H1 (cell line): Measurements from ENCODE around the gene DNM1L. TPM values are rescaled to one million over a fixed set of nuclear protein-coding genes. Genes with fewer than 3 reads are reported as not detected.
"Not testable (repeated sequence)": the region's sequence is repeated elsewhere in the genome, so short reads cannot be mapped to it uniquely, and the experiment has no call there.

ENCODE experiments used
- CTCF ChIA-PET: fragments of 300-600 bp; sonication (Branson Sonifier 250); formaldehyde crosslinking; loops from one replicate; lab custom pipeline; 2021; ENCODE audit not compliant: partially characterized antibody; lab: Charles Lee
- POLR2A ChIA-PET: fragments of 300-600 bp; sonication (Branson Sonifier 250); formaldehyde crosslinking; loops from one replicate; lab custom pipeline; 2021; ENCODE audit warnings: inconsistent platforms; ENCODE audit not compliant: partially characterized antibody; lab: Charles Lee
- DNase-seq, 2 experiments: peaks; one replicate each; pipeline versions ENCODE4 v3.0.0 to v3.0.0-alpha.2; 2010 to 2022; ENCODE audit warnings: low spot score in 2 of 2, low read depth in 1 of 2, mixed read lengths in 1 of 2
- FAIRE-seq: peaks from 2 replicates; lab custom pipeline; 2011; peaks lifted over from hg19 to GRCh38; lab: Jason Lieb, UNC
- H2AFZ ChIP-seq: 2 replicates; pipeline ENCODE4 v1.8.1; 2012; ENCODE audit warnings: low read length, inconsistent platforms
- H2AK5ac ChIP-seq: 2 replicates; pipeline ENCODE4 v1.6.1; 2013; ENCODE audit warnings: low read depth, low read length
- H2BK120ac ChIP-seq: replicated peaks from 2 replicates; pipeline ENCODE3; 2013; ENCODE audit warnings: low read depth, low read length, inconsistent platforms
- H2BK12ac ChIP-seq: 2 replicates; pipeline ENCODE4 v1.6.1; 2013; ENCODE audit warnings: low read depth, low read length
- H2BK15ac ChIP-seq: 2 replicates; pipeline ENCODE4 v1.6.1; 2013; ENCODE audit warnings: low read length
- H2BK20ac ChIP-seq: 2 replicates; pipeline ENCODE4 v1.6.1; 2013; ENCODE audit warnings: low read length
- H2BK5ac ChIP-seq: 2 replicates; pipeline ENCODE4 v1.6.1; 2013; ENCODE audit warnings: low read depth, low read length
- H3K14ac ChIP-seq: 2 replicates; pipeline ENCODE4 v1.6.1; 2013; ENCODE audit warnings: inconsistent platforms; ENCODE audit not compliant: insufficient read length
- H3K18ac ChIP-seq: 2 replicates; pipeline ENCODE4 v1.6.1; 2013; ENCODE audit warnings: low read length; ENCODE audit errors: extremely low read depth
- H3K23ac ChIP-seq: 2 replicates; pipeline ENCODE4 v1.6.1; 2013; ENCODE audit warnings: inconsistent platforms; ENCODE audit not compliant: insufficient read length
- H3K23me2 ChIP-seq: 2 replicates; pipeline ENCODE4 v1.6.1; 2013; ENCODE audit warnings: low read depth, low read length
- H3K27ac ChIP-seq: 2 replicates; pipeline ENCODE4 v1.6.1; 2011; ENCODE audit warnings: low read depth, low read length, inconsistent platforms
- H3K27me3 ChIP-seq, 4 experiments: replicated peaks in 1 of 4; 1 replicate in 1 of 4; 2 replicates in 3 of 4; pipeline versions ENCODE4 v1.6.1 to v1.8.1; 2011 to 2013; ENCODE audit warnings: low read length in 3 of 4, mild to moderate bottlenecking in 3 of 4, inconsistent platforms in 2 of 4, mixed read lengths in 2 of 4, moderate library complexity in 1 of 4; ENCODE audit not compliant: control insufficient read depth in 3 of 4, insufficient read depth in 3 of 4; ENCODE audit errors: extremely low read depth in 1 of 4
- H3K36me3 ChIP-seq, 4 experiments: 2 replicates each; pipeline versions ENCODE4 v1.6.1 to v1.8.1; 2011 to 2013; ENCODE audit warnings: mild to moderate bottlenecking in 4 of 4, low read length in 3 of 4, moderate library complexity in 2 of 4, control low read depth in 1 of 4, inconsistent platforms in 1 of 4; ENCODE audit not compliant: insufficient read depth in 4 of 4, control insufficient read depth in 2 of 4
- H3K4ac ChIP-seq: replicated peaks from 2 replicates; pipeline ENCODE3; 2013; ENCODE audit warnings: low read length, low read depth, mixed read lengths, inconsistent platforms; ENCODE audit not compliant: insufficient read length
- H3K4me1 ChIP-seq, 4 experiments: replicated peaks in 1 of 4; 1 replicate in 1 of 4; 2 replicates in 3 of 4; pipeline versions ENCODE4 v1.6.1 to v1.8.1; 2011 to 2013; ENCODE audit warnings: low read length in 3 of 4, inconsistent platforms in 2 of 4, mixed read lengths in 1 of 4; ENCODE audit not compliant: insufficient read depth in 4 of 4, control insufficient read depth in 3 of 4
- H3K4me2 ChIP-seq, 2 experiments: 2 replicates each; pipeline versions ENCODE4 v1.6.1 to v1.8.1; 2011 to 2013; ENCODE audit warnings: low read depth in 2 of 2, low read length in 2 of 2, control low read depth in 1 of 2, inconsistent platforms in 1 of 2, mild to moderate bottlenecking in 1 of 2; ENCODE audit not compliant: insufficient read depth in 1 of 2
- H3K4me3 ChIP-seq, 4 experiments: fragments of 200-600, 300-600 bp in 1 of 4; sonication (generic), shearing (Covaris generic), sonication (Bioruptor Twin) in 1 of 4; 2 replicates each; pipeline versions ENCODE4 v1.5.1 to v1.8.1; 2011 to 2016; ENCODE audit warnings: low read length in 4 of 4, low read depth in 3 of 4, control low read depth in 2 of 4, inconsistent platforms in 2 of 4, mild to moderate bottlenecking in 2 of 4, mixed read lengths in 1 of 4, moderate library complexity in 1 of 4; ENCODE audit not compliant: insufficient read depth in 2 of 4; ENCODE audit errors: extremely low read depth in 1 of 4
- H3K56ac ChIP-seq: replicated peaks from 2 replicates; pipeline ENCODE3; 2013; ENCODE audit warnings: low read depth, mild to moderate bottlenecking, mixed read lengths, low read length, inconsistent platforms; ENCODE audit not compliant: insufficient read length
- H3K79me1 ChIP-seq: 2 replicates; pipeline ENCODE4 v1.6.1; 2013; ENCODE audit warnings: low read depth, low read length, control low read depth
- H3K79me2 ChIP-seq, 2 experiments: 2 replicates each; pipeline versions ENCODE4 v1.6.1 to v1.8.1; 2012 to 2013; ENCODE audit warnings: low read length in 2 of 2, mild to moderate bottlenecking in 2 of 2, inconsistent platforms in 1 of 2; ENCODE audit not compliant: insufficient read depth in 2 of 2, control insufficient read depth in 1 of 2
- H3K9ac ChIP-seq, 4 experiments: replicated peaks in 1 of 4; 1 replicate in 1 of 4; 2 replicates in 3 of 4; pipeline versions ENCODE4 v1.6.1 to v1.8.1; 2011 to 2013; ENCODE audit warnings: low read depth in 3 of 4, low read length in 3 of 4, control low read depth in 2 of 4, mild to moderate bottlenecking in 2 of 4, moderate library complexity in 2 of 4, inconsistent platforms in 1 of 4; ENCODE audit errors: extremely low read depth in 1 of 4
- H3K9me3 ChIP-seq, 2 experiments: 2 replicates each; pipeline versions ENCODE4 v1.6.1 to v1.8.1; 2012 to 2013; ENCODE audit warnings: mild to moderate bottlenecking in 2 of 2, moderate library complexity in 2 of 2, control low read depth in 1 of 2, inconsistent platforms in 1 of 2, low read depth in 1 of 2, low read length in 1 of 2, mixed read lengths in 1 of 2; ENCODE audit not compliant: insufficient read depth in 2 of 2
- H4K20me1 ChIP-seq, 2 experiments: replicated peaks in 1 of 2; 2 replicates each; pipeline versions ENCODE3 to v1.8.1; 2011 to 2013; ENCODE audit warnings: inconsistent platforms in 2 of 2, low read length in 2 of 2, mild to moderate bottlenecking in 1 of 2; ENCODE audit not compliant: insufficient read depth in 2 of 2, control insufficient read depth in 1 of 2
- H4K5ac ChIP-seq: 2 replicates; pipeline ENCODE4 v1.6.1; 2013; ENCODE audit warnings: low read length, low read depth, mixed read lengths, inconsistent platforms; ENCODE audit not compliant: insufficient read length
- H4K8ac ChIP-seq: 2 replicates; pipeline ENCODE4 v1.8.0; 2013; ENCODE audit warnings: mild to moderate bottlenecking, moderate library complexity, low read length, inconsistent platforms; ENCODE audit not compliant: insufficient read depth; ENCODE audit errors: extremely low read depth
- H4K91ac ChIP-seq: replicated peaks from 2 replicates; pipeline ENCODE3; 2013; ENCODE audit warnings: low read length, mixed read lengths, inconsistent platforms; ENCODE audit not compliant: insufficient read length
- WGBS, 2 experiments: shearing (Covaris generic) in 1 of 2; methylation state at CpG; one replicate each; pipeline versions ENCODE4 v1.1.6 to v1.1.7; 2013 to 2015; ENCODE audit warnings: low lambda C conversion rate in 2 of 2, mixed read lengths in 2 of 2, inconsistent platforms in 1 of 2, low coverage in 1 of 2, missing lambda C conversion rate in 1 of 2; ENCODE audit not compliant: insufficient replicate concordance in 2 of 2, insufficient coverage in 1 of 2, insufficient read length in 1 of 2; ENCODE audit errors: extremely low coverage in 1 of 2, missing lambda C conversion rate in 1 of 2; 5-methylcytosine and 5-hydroxymethylcytosine counted together
- polyA plus RNA-seq, 7 experiments: library from polyadenylated mRNA; depleted of rRNA in 3 of 7; stranded (reverse) in 5 of 7; unstranded in 2 of 7; fragments of >200 nt in 5 of 7; fragments of 200-250 nt in 2 of 7; gene quantifications; 1 replicate in 5 of 7; 2 replicates in 1 of 7; 4 replicates in 1 of 7; pipeline versions ENCODE4 v1.2.1 to v1.2.3, GENCODE V29; 2011 to 2013; ENCODE audit warnings: missing spikeins in 2 of 7, mixed read lengths in 2 of 7
- total RNA-seq: library from RNA; stranded (reverse); fragmentation: NEBNext Ultra II Directional; extraction: Animal tissue kit (Norgen Biotek cat#: 25700); gene quantifications from 2 replicates; pipeline ENCODE4 v1.2.1, GENCODE V29; 2021

Gene DNM1L
- total and polyA plus RNA-seq, 2 of the 8 experiments (the other 6 are each of a cell fraction or from before 2014, with no cell fraction given) = 23.7 to 93.9 TPM

- ChIA-PET CTCF (interaction anchor here (1.3 kb wide), 1 partner anchor 30 kb away, joined by 3 read pairs; the partner anchor contains the start of gene YARS2), POLR2A (interaction anchor here (0.7 kb wide), 1 partner anchor 10 kb away, joined by 3 read pairs; no protein-coding TSS in a partner anchor)
- not testable (repeated sequence) for H2BK12ac ChIP-seq, H3K9ac ChIP-seq, H3K4me2 ChIP-seq, H3K27me3 ChIP-seq, H3K9me3 ChIP-seq, H4K8ac ChIP-seq, H2BK5ac ChIP-seq, H3K4ac ChIP-seq, H2BK20ac ChIP-seq, H2BK120ac ChIP-seq, DNase-seq, H3K56ac ChIP-seq, H3K4me1 ChIP-seq, H3K23ac ChIP-seq, H3K79me2 ChIP-seq, H2AFZ ChIP-seq, H3K23me2 ChIP-seq, H3K4me3 ChIP-seq, H4K5ac ChIP-seq, H2AK5ac ChIP-seq, FAIRE-seq, H3K27ac ChIP-seq, H3K14ac ChIP-seq, H3K79me1 ChIP-seq, H4K91ac ChIP-seq, H2BK15ac ChIP-seq, H4K20me1 ChIP-seq, H3K18ac ChIP-seq
- H3K36me3 ChIP-seq = peaks cover 0 to 23% (median 9%) of the 10 kb centered on the region in 4 experiments; a peak in 5 of 8 replicates
- WGBS, 2 experiments = 82% methylated on average over 3 of the region's 3 CpGs; no CpG with 5 or more reads in 1 of the 2 experiments
Observed at GRCh38 chr12:32725308-32725707, 46.2 kb downstream of the DNM1L start.
